Upper lobe of left lung (tissue), 4 donors: ENCODE data around the gene CNTNAP2.
"Not testable (repeated sequence)": the region's sequence is repeated elsewhere in the genome, so short reads cannot be mapped to it uniquely, and the experiment has no call there.

Source experiments
- CTCF ChIP-seq, 6 experiments: fragments of 450-650 bp in 4 of 6; fragments of 200-600 bp in 2 of 6; sonication (generic) in 2 of 6; IDR thresholded peaks; one replicate each; pipeline ENCODE4 v1.5.1; 2016 to 2019; ENCODE audit warnings: antibody characterized with exemption in 6 of 6
- EP300 ChIP-seq, 4 donors: sonication (generic); formaldehyde crosslinking; IDR thresholded peaks; one replicate each; pipeline ENCODE4 v1.5.1; 2017; ENCODE audit warnings: antibody characterized with exemption in 4 of 4, control low read depth in 2 of 4
- POLR2A ChIP-seq, 4 donors: fragments of 450-650 bp; IDR thresholded peaks; one replicate each; pipeline ENCODE4 v1.5.1; 2016 to 2017; ENCODE audit warnings: antibody characterized with exemption in 4 of 4, mild to moderate bottlenecking in 2 of 4
- POLR2AphosphoS5 ChIP-seq, 2 donors: sonication (generic); formaldehyde crosslinking; IDR thresholded peaks; one replicate each; pipeline ENCODE4 v1.5.1; 2017; ENCODE audit warnings: antibody characterized with exemption in 2 of 2

GRCh38 chr7:148462774-148463173, 2346.2 kb downstream of the CNTNAP2 start:
- not testable (repeated sequence) for TF ChIP-seq POLR2A, EP300, POLR2AphosphoS5, CTCF (IDR thresholded peaks at IDR 0.05)
